Activated effector memory CD4-positive, alpha-beta T cell treated with anti-CD3 and anti-CD28 coated beads, Interleukin-2, amount 50 U/mL, for 16 hours (primary cell): Measurements from ENCODE around the gene DNAJC4.
A peak's percentile ranks its signal among the peaks of the same experiment; 100 is the strongest.

Experiments used
- DNase-seq: peaks from one replicate; pipeline ENCODE4 v3.0.0-alpha.2; 2020

DNAJC4 gene

GRCh38 chr11:64208796-64209562 lies 21.4 kb upstream of the DNAJC4 start:
- no peak for DNase-seq

GRCh38 chr11:64209563-64209843 lies 20.8 kb upstream of the DNAJC4 start:
- no peak for DNase-seq

DNA sequence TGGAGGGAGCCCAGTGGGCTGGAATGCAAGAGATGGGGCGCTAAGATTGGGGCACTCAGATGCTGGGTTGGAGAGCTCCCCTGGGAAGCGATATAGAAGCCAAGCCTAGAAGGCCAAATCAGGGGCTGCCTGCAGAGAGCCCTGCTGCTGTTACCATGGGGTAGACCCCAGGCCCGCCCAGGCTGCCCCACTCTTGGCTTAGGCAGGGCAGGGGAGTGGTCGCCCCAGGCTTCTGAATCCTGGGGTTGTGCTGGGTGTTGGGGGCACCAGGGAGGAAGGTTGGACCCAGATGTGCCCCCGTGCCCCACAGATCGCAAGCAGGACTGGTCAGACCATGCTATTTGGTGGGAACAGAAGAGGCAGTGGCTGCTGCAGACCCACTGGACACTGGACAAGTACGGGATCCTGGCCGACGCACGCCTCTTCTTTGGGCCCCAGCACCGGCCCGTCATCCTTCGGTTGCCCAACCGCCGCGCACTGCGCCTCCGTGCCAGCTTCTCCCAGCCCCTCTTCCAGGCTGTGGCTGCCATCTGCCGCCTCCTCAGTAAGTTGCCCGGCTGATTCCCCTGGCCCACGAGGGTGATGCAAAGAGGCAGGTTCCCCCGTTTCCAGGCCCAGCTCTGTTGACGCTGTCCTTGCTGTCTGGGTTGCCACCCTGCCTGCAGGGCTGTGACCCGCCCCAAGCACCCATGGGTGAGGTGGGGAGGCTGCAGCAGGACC lies 19.9 kb upstream of the DNAJC4 start:
- no peak for DNase-seq

- DNase-seq = no peak
Observed at GRCh38 chr11:64211181-64211872, 19.0 kb upstream of the DNAJC4 start.

DNA sequence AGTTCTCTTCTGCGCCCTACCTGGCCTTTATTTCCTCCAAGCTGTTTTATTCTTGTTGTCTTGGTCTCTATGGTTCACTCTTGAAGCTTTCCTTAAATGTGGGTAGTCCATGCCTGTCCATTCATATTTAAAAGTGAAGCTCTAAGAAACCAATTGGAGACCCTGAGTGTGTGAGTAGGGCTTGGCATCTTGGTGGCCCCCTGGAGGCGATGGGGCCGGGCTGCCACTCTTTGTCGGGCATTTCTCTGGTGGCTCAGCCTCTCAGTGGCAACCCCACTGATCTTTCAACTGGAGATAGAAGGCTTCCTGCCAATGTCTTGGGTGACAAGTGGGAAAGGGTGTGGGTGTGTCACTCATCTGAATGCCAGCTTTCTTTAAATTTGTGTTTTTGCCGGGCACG lies 13.5 kb upstream of the DNAJC4 start:
- no peak for DNase-seq

GRCh38 chr11:64218628-64219353 lies 11.6 kb upstream of the DNAJC4 start:
- DNase-seq = no peak

DNA sequence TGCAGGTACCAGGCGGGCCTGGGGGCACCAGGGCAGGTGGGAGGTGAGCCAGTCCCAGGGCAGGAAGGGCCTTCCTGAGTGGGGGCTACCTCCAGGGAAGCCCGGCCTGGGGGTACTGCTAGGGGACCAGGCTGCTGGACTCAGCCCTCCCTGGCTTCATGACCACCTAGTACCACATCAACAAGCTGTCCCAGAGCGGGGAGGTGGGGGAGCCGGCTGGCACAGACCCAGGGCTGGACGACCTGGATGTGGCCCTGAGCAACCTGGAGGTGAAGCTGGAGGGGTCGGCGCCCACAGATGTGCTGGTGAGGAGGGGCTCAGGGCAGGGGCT lies 11.0 kb upstream of the DNAJC4 start:
- no peak for DNase-seq

GRCh38 chr11:64219755-64220154 lies 10.6 kb upstream of the DNAJC4 start:
- no peak for DNase-seq

DNA sequence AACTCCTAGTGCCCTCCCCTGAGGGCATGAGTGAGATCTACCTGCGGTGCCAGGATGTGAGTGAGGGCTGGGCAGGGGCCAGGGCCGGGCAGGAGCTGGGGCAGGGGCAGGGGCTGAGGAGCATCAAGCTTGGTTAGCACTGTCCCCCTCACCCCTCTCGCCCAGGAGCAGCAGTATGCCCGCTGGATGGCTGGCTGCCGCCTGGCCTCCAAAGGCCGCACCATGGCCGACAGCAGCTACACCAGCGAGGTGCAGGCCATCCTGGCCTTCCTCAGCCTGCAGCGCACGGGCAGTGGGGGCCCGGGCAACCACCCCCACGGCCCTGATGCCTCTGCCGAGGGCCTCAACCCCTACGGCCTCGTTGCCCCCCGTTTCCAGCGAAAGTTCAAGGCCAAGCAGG lies 10.1 kb upstream of the DNAJC4 start:
- no peak for DNase-seq

DNA sequence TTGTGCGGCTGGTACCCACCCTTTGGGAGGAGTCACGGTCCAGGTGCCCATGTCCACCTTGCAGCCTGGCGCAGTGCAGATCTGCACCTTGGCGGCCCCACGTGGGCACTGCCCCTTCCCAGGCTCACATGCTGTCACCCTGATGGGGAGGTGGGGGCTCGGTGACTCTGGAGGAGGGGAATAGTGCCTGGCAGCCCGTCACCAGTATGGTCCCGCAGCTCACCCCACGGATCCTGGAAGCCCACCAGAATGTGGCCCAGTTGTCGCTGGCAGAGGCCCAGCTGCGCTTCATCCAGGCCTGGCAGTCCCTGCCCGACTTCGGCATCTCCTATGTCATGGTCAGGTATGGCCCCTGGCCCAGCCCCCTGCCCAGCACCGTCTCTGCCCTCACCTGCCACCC lies 9.6 kb upstream of the DNAJC4 start:
- no peak for DNase-seq

DNA sequence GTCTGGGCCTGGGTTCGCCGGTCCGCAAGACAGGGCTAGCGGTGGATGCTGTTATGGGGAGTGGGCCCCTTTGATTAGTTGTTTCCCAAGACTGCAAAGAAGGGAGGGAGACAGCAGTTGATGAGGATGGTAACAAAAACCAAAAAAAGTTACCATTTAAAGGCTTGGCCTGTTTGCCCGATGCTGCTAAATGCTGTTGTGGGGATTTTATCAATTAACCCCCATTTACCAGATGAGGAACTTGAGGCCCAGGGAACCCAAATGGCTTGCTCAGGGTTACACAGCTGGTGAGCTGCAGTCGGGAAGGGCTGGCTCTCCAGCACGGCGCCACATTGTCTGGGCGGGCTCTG lies 7.7 kb upstream of the DNAJC4 start:
- DNase-seq = no peak

GRCh38 chr11:64223001-64223651 lies 7.2 kb upstream of the DNAJC4 start:
- no peak for DNase-seq

GRCh38 chr11:64224151-64224890 lies 6.0 kb upstream of the DNAJC4 start:
- no peak for DNase-seq

GRCh38 chr11:64224891-64225607 lies 5.3 kb upstream of the DNAJC4 start:
- no peak for DNase-seq

DNA sequence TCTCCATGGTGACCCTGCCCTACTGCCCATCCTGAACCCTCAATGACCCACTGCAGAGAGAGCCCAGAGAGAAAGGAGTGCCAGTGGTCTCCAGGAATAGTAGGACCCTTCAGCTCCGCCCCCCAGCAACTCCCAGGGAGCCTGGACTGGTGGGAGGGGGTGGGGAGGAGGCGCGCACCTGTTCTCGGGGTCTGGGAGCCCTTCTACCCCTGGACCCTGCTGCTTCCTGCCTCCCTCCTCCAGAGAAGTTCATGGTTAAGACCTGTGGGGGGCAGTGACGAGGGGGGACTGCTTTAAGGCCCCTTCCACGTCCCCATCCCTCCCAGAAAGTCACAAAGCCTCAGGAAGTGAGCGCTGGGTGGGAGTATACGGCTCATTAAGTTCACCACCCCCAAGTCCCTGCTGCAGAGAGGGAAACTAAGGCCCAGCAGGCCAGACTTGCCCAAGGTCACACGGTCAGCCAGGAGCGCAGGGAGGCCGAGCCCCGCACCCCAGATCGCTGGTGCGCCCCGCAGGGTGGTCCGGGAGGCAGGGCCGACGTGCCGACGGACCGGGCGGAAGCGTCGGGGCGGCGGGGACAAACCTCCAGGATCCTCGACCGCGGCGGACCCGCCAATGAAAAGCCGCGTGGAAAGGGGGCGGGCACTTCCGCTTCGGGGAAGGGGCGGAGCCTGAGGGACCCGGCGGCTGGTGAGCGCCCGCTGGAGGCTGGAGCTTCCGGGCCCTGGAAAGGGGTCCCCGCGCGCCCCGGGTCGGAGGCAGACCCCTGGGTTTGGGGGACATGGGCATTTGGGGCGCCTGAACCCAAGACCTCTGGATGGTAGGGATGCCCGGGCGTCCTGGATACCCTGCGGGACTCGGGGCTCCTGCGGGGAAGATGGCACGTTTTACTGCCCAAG lies 4.5 kb upstream of the DNAJC4 start, which contains the start of the genes NUDT22 and TRPT1:
NUDT22 (plus strand) TSS at position 667 of the 899 bp plus-strand sequence. CDS start 379 bp downstream, outside the sequence.
TRPT1 (minus strand) TSS at position 579 of the 899 bp plus-strand sequence; CDS start at position 253, 326 bp downstream.
- peak; percentile 98 for DNase-seq

DNA sequence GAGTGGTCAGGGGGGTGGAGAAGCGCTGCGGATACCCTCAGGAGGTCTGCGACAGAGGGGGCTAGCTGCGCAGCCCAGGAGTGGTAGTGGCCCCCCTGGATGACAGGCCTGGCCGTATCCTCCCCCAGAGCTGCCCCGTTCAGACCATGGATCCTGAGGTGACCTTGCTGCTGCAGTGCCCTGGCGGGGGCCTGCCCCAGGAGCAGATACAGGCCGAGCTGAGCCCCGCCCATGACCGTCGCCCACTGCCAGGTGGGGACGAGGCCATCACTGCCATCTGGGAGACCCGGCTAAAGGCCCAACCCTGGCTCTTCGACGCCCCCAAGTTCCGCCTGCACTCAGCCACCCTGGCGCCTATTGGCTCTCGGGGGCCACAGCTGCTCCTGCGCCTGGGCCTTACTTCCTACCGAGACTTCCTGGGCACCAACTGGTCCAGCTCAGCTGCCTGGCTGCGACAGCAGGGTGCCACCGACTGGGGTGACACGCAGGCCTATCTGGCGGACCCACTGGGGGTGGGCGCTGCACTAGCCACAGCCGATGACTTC lies 3.8 kb upstream of the DNAJC4 start:
- peak; percentile 83 for DNase-seq

DNA sequence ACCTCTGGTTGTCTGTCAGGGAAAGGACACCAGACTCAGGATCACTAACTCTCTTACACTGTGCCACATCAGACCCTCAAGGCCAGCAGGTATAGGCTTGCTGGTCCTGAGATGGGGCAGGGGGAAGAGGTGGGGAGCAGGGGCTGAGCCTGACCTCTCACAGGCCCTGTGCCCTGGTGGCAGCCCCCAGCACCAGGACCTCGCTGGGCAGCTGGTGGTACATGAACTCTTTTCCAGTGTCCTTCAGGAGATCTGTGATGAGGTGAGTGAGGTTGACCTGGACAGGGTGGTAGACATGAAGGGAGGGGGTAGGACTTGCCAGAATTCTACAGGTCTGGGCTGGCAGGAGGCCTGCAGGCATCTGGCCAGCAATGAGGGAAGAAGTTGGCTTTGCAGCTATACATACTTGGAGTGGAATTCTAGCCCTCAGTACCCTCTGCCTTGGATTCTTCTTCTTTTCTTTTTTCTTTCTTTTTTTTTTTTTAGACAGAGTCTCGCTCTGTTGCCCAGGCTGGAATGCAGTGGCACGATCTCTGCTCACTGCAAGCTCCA lies 2.9 kb upstream of the DNAJC4 start:
- no peak for DNase-seq

- DNase-seq = no peak
Observed at GRCh38 chr11:64229090-64229743, 1.1 kb upstream of the DNAJC4 start.

DNA sequence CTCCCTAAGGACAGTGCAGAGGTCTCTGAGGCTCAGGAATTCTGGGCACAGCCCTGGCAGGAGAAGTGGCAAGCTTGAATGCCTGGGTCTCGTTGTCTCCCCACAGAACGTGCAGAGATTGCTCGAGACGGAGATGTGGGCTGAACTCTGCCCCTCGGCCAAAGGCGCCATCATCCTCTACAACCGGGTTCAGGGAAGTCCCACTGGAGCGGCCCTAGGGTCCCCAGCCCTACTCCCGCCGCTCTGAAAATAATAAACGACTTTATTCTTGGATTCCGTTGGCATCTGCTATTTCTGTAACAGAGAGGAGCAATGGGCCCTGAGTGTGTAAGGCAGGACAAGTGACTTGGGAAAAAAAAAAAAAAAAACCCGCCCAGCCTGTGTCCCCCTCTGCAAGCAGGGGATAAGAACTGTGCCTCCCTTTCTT lies 591 bp upstream of the DNAJC4 start:
- DNase-seq = no peak
